H9 (cell line): ENCODE results near the gene DCLK2. TPM values are rescaled to one million over a fixed set of nuclear protein-coding genes. Genes with fewer than 3 reads are reported as not detected.
A peak's percentile ranks its signal among the peaks of the same experiment; 100 is the strongest.

ENCODE experiments used
- DNase-seq: peaks from one replicate; pipeline ENCODE4 v3.0.0-alpha.2; 2017
- H2AFZ ChIP-seq: one replicate; pipeline ENCODE4 v1.6.1; 2013; ENCODE audit warnings: mild to moderate bottlenecking, low read length, control low read depth, moderate library complexity
- H2AK5ac ChIP-seq: 2 replicates; pipeline ENCODE4 v1.6.1; 2013; ENCODE audit warnings: low read length, control low read depth, mixed read lengths; ENCODE audit not compliant: insufficient read length
- H2BK120ac ChIP-seq: one replicate; pipeline ENCODE4 v1.6.1; 2013; ENCODE audit warnings: low read depth, mild to moderate bottlenecking, low read length, control low read depth, inconsistent platforms; ENCODE audit not compliant: poor library complexity, severe bottlenecking
- H2BK12ac ChIP-seq: 2 replicates; pipeline ENCODE4 v1.6.1; 2013; ENCODE audit warnings: low read length, control low read depth, mixed read lengths, low read depth; ENCODE audit not compliant: insufficient read length
- H2BK15ac ChIP-seq: 2 replicates; pipeline ENCODE4 v1.6.1; 2013; ENCODE audit warnings: low read depth, low read length, control low read depth
- H2BK20ac ChIP-seq: one replicate; pipeline ENCODE4 v1.6.1; 2013; ENCODE audit warnings: low read depth, mild to moderate bottlenecking, low read length, control low read depth, inconsistent platforms; ENCODE audit not compliant: poor library complexity, severe bottlenecking
- H2BK5ac ChIP-seq: 2 replicates; pipeline ENCODE4 v1.6.1; 2013; ENCODE audit warnings: low read length, control low read depth, mixed read lengths; ENCODE audit not compliant: insufficient read length
- H3K14ac ChIP-seq: 2 replicates; pipeline ENCODE4 v1.6.1; 2013; ENCODE audit warnings: low read length, control low read depth; ENCODE audit not compliant: insufficient read depth
- H3K18ac ChIP-seq: 2 replicates; pipeline ENCODE4 v1.6.1; 2013; ENCODE audit warnings: low read depth, mild to moderate bottlenecking, mixed read lengths, low read length, control low read depth; ENCODE audit not compliant: insufficient read length
- H3K23ac ChIP-seq: 2 replicates; pipeline ENCODE4 v1.6.1; 2013; ENCODE audit warnings: low read length, control low read depth, mixed read lengths, low read depth; ENCODE audit not compliant: insufficient read length
- H3K23me2 ChIP-seq: 2 replicates; pipeline ENCODE4 v1.6.1; 2013; ENCODE audit warnings: low read depth, mild to moderate bottlenecking, mixed read lengths, low read length, control low read depth; ENCODE audit not compliant: insufficient read length, poor library complexity, severe bottlenecking
- H3K27ac ChIP-seq: 2 replicates; pipeline ENCODE4 v1.5.1; 2013; ENCODE audit warnings: low read length, control low read depth, mixed read lengths, low read depth; ENCODE audit not compliant: insufficient read length
- H3K27me3 ChIP-seq: 2 replicates; pipeline ENCODE4 v1.6.1; 2013; ENCODE audit warnings: low read length, control low read depth, inconsistent platforms; ENCODE audit not compliant: insufficient read depth
- H3K4ac ChIP-seq: 2 replicates; pipeline ENCODE4 v1.6.1; 2013; ENCODE audit warnings: low read depth, mild to moderate bottlenecking, control low read depth, inconsistent platforms, low read length, moderate library complexity
- H3K4me1 ChIP-seq: 2 replicates; pipeline ENCODE4 v1.6.1; 2013; ENCODE audit warnings: low read length, control low read depth, inconsistent platforms; ENCODE audit not compliant: insufficient read depth
- H3K4me2 ChIP-seq: 2 replicates; pipeline ENCODE4 v1.6.1; 2013; ENCODE audit warnings: low read length, control low read depth, mixed read lengths; ENCODE audit not compliant: insufficient read length, insufficient read depth
- H3K56ac ChIP-seq: 2 replicates; pipeline ENCODE4 v1.6.1; 2013; ENCODE audit warnings: low read depth, mild to moderate bottlenecking, mixed read lengths, low read length, control low read depth; ENCODE audit not compliant: insufficient read length
- H3K79me1 ChIP-seq: 2 replicates; pipeline ENCODE4 v1.6.1; 2013; ENCODE audit warnings: low read depth, mild to moderate bottlenecking, moderate library complexity, low read length, control low read depth, inconsistent platforms; ENCODE audit not compliant: insufficient read depth, poor library complexity, severe bottlenecking
- H3K79me2 ChIP-seq: 2 replicates; pipeline ENCODE4 v1.6.1; 2013; ENCODE audit warnings: low read length, control low read depth, inconsistent platforms; ENCODE audit not compliant: insufficient read depth
- H3K9ac ChIP-seq: 2 replicates; pipeline ENCODE4 v1.6.1; 2013; ENCODE audit warnings: low read length, control low read depth, mixed read lengths; ENCODE audit not compliant: insufficient read length; ENCODE audit errors: extremely low read depth
- H3K9me3 ChIP-seq: one replicate; pipeline ENCODE4 v1.6.1; 2013; ENCODE audit warnings: low read depth, low read length, inconsistent platforms; ENCODE audit not compliant: control insufficient read depth
- H3T11ph ChIP-seq: one replicate; pipeline ENCODE4 v1.6.1; 2013; ENCODE audit warnings: mild to moderate bottlenecking, low read length, control low read depth, inconsistent platforms
- H4K20me1 ChIP-seq: one replicate; pipeline ENCODE4 v1.6.1; 2013; ENCODE audit not compliant: control insufficient read depth, insufficient read length, insufficient read depth
- H4K5ac ChIP-seq: 2 replicates; pipeline ENCODE4 v1.6.1; 2013; ENCODE audit warnings: low read depth, mild to moderate bottlenecking, mixed read lengths, low read length, control low read depth; ENCODE audit not compliant: insufficient read length
- H4K8ac ChIP-seq: replicated peaks from 2 replicates; pipeline ENCODE4 v1.6.1; 2013; ENCODE audit warnings: low read length, control low read depth, mixed read lengths, low read depth; ENCODE audit not compliant: insufficient read length
- H4K91ac ChIP-seq: 2 replicates; pipeline ENCODE4 v1.6.1; 2013; ENCODE audit warnings: low read depth, mild to moderate bottlenecking, moderate library complexity, mixed read lengths, low read length, control low read depth; ENCODE audit not compliant: insufficient read length
- H3K27ac Mint-ChIP-seq, 3 experiments: 2 replicates in 2 of 3; 3 replicates in 1 of 3; pipeline ENCODE4 v1.8.0; 2020 to 2021; ENCODE audit warnings: mixed read lengths in 3 of 3, mild to moderate bottlenecking in 1 of 3, moderate library complexity in 1 of 3
- H3K27me3 Mint-ChIP-seq: 2 replicates; pipeline ENCODE4 v1.8.0; 2021; ENCODE audit warnings: low read depth, mild to moderate bottlenecking, moderate library complexity, mixed read lengths
- H3K36me3 Mint-ChIP-seq, 3 experiments: 2 replicates in 2 of 3; 3 replicates in 1 of 3; pipeline ENCODE4 v1.8.0; 2020 to 2021; ENCODE audit warnings: low read depth in 3 of 3, mixed read lengths in 3 of 3; ENCODE audit not compliant: insufficient read depth in 1 of 3
- H3K4me1 Mint-ChIP-seq, 2 experiments: 2 replicates each; pipeline ENCODE4 v1.8.0; 2020; ENCODE audit warnings: mixed read lengths in 2 of 2
- H3K4me3 Mint-ChIP-seq, 2 experiments: 2 replicates in 1 of 2; 3 replicates in 1 of 2; pipeline ENCODE4 v1.8.0; 2020 to 2021; ENCODE audit warnings: mild to moderate bottlenecking in 2 of 2, mixed read lengths in 2 of 2, moderate library complexity in 1 of 2
- H3K9me3 Mint-ChIP-seq, 2 experiments: 2 replicates in 1 of 2; 3 replicates in 1 of 2; pipeline ENCODE4 v1.8.0; 2020; ENCODE audit warnings: mild to moderate bottlenecking in 2 of 2, mixed read lengths in 2 of 2, moderate library complexity in 1 of 2
- CTCF ChIP-seq: fragments of 200-600 bp; sonication (generic); conservative IDR thresholded peaks from 3 replicates; pipeline ENCODE4 v1.8.0; 2021; ENCODE audit warnings: antibody characterized with exemption, mild to moderate bottlenecking
- WGBS: extraction: QIAGEN DNeasy Blood & Tissue Kit; methylation state at CpG from one replicate; pipeline ENCODE4 v1.1.7; 2013; ENCODE audit warnings: missing lambda C conversion rate, low lambda C conversion rate, mixed read lengths; ENCODE audit not compliant: insufficient read length; ENCODE audit errors: extremely low coverage; 5-methylcytosine and 5-hydroxymethylcytosine counted together
- total RNA-seq: library from RNA; stranded (reverse); gene quantifications from 2 replicates; pipeline ENCODE4 v1.2.1, GENCODE V29; 2021

The DCLK2 gene
- total RNA-seq, 1 experiment from 2014 or later, result 0.33 TPM

DNA sequence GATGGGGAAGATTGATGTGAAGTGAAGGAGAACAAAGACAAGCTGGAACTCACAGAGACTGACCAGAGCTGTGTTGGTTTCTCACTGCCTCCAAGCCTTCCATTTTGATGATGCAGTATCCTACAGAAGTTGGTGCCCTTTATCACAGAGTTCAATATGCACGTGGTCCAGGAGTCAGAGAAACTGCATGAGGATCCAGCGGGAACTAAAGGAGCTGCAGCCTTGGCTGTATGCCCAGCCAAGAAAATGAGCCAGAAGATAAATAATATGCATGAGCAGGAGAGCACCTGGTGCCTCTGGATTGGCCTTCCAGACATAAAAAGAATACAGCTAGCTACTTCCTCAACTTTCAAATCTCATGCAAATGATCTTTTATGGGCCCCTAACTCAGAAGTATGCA, 44.3 kb upstream of the DCLK2 start:
- H4K20me1 ChIP-seq, result no peaks in the 10 kb centered on the region
- H4K8ac ChIP-seq, result no peak overlapping the region
- H2BK20ac ChIP-seq, result no peak overlapping the region
- H3K23ac ChIP-seq, result no peak overlapping the region
- Mint-ChIP-seq H3K36me3 (peaks cover 0 to 1% (median 0%) of the 10 kb centered on the region in 3 experiments; a peak in 1 of 7 replicates), H3K4me3 (no peak overlapping the region), H3K9me3 (no peaks in the 10 kb centered on the region), H3K27me3 (no peaks in the 10 kb centered on the region), H3K27ac (0 out of 7 replicates have a peak overlapping the region, but pooled peaks of 1 of the 3 experiments have one; percentile 16), H3K4me1 (peaks cover 10 to 13% of the 10 kb centered on the region in 2 experiments)
- no peaks in the 10 kb centered on the region for H3K27me3 ChIP-seq
- no peak overlapping the region for H3T11ph ChIP-seq
- no peak overlapping the region for H3K4me2 ChIP-seq
- TF ChIP-seq CTCF, result no peak
- no peaks in the 10 kb centered on the region for H3K23me2 ChIP-seq
- H2BK15ac ChIP-seq, result no peak overlapping the region
- H3K18ac ChIP-seq, result no peak overlapping the region
- peaks cover 10% of the 10 kb centered on the region; the same call in 1 of the 2 replicates for H3K4me1 ChIP-seq
- no peak overlapping the region for H2AK5ac ChIP-seq
- H3K4ac ChIP-seq, result no peak overlapping the region
- H3K9me3 ChIP-seq, result no peaks in the 10 kb centered on the region
- H2BK120ac ChIP-seq, result no peak overlapping the region
- no CpG with 5 or more reads among the region's 2 CpGs for WGBS
- no peak overlapping the region for H3K56ac ChIP-seq
- no peak overlapping the region for H2BK5ac ChIP-seq
- no peak overlapping the region for H3K9ac ChIP-seq
- H3K27ac ChIP-seq, result no peak overlapping the region
- 0 out of 2 replicates have a peak, but pooled peaks cover 2% of the 10 kb centered on the region for H3K79me2 ChIP-seq
- H3K14ac ChIP-seq, result no peak overlapping the region
- no peak overlapping the region for H2BK12ac ChIP-seq
- no peak overlapping the region for H4K5ac ChIP-seq
- H2AFZ ChIP-seq, result no peak overlapping the region
- H3K79me1 ChIP-seq, result no peaks in the 10 kb centered on the region
- no peak overlapping the region for H4K91ac ChIP-seq
- no peak for DNase-seq
